ES-I3 (cell line): ENCODE data around the gene ADAMTSL3.

Experiments used
- H3K36me3 ChIP-seq: 2 replicates; pipeline ENCODE4 v1.6.1; 2013; ENCODE audit warnings: mild to moderate bottlenecking, low read length, control low read depth, moderate library complexity; ENCODE audit not compliant: insufficient read depth
- H3K4me1 ChIP-seq: 2 replicates; pipeline ENCODE4 v1.6.1; 2013; ENCODE audit warnings: mild to moderate bottlenecking, control low read depth, low read length; ENCODE audit not compliant: insufficient read depth
- H3K9ac ChIP-seq: 2 replicates; pipeline ENCODE4 v1.6.1; 2013; ENCODE audit warnings: low read depth, mild to moderate bottlenecking, low read length, moderate library complexity
- H3K9me3 ChIP-seq: 2 replicates; pipeline ENCODE4 v1.6.1; 2013; ENCODE audit warnings: mild to moderate bottlenecking, low read length, moderate library complexity; ENCODE audit not compliant: control insufficient read depth, insufficient read depth

ADAMTSL3 gene

DNA sequence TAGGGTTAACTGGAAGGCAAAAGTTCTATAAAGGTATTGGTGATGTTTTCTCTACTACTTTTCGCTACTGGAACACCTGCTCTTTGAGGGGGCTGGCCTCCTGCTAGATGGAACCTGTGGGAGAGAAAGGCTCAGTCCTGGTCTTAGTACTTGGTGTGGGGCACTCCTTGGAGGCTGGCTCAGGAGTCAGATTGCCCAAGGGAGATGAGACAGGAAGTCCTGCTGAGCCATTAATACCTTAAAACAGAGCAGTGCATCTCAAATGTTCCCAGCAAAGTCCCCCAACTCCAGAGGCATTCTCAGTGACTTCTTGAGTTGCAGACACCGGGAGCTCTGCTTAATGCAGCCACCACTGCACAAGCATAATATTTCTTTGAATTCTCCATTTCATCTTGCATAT lies 3.1 kb upstream of the ADAMTSL3 start:
- Histone ChIP-seq H3K9me3 (no peaks in the 10 kb centered on the region), H3K9ac (no peak overlapping the region), H3K4me1 (no peaks in the 10 kb centered on the region; the same call in 1 of the 2 replicates), H3K36me3 (no peaks in the 10 kb centered on the region)

GRCh38 chr15:83651541-83651940 lies 2.4 kb upstream of the ADAMTSL3 start:
- Histone ChIP-seq H3K9ac (no peak overlapping the region), H3K4me1 (no peaks in the 10 kb centered on the region; the same call in 1 of the 2 replicates), H3K9me3 (no peaks in the 10 kb centered on the region), H3K36me3 (no peaks in the 10 kb centered on the region)

DNA sequence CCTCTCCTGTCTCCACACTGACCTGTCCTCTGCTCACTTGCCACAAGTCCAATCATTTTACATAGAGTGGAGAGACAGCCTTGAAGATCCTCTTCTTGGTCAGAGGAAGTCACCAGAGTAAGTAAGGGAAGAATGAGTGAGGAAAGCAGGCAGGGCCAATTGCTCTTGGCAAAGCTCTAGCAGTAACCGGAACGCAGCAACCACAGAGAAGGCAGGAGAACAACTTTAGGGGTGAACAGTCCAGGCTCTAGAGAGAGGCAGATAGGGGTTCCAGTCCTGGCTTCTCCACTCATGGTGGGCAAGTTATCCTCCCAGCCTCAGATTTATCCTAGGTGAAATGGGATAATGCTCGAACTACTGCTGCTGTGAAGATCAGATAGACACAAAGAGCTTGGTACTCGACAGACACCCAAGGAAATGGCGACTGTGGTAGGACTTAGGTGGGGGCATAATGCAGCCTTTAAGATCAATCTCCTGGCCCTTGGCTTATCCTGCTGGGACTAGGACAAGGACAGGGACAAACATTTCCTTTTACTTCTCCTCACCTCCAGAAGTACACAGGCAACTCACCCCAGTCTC lies 1.2 kb upstream of the ADAMTSL3 start:
- H3K4me1 ChIP-seq: no peaks in the 10 kb centered on the region; the same call in 1 of the 2 replicates
- H3K9ac ChIP-seq: peak overlapping the region; percentile 42; the same call in 1 of the 2 replicates
- H3K36me3 ChIP-seq: no peaks in the 10 kb centered on the region
- no peaks in the 10 kb centered on the region for H3K9me3 ChIP-seq

DNA sequence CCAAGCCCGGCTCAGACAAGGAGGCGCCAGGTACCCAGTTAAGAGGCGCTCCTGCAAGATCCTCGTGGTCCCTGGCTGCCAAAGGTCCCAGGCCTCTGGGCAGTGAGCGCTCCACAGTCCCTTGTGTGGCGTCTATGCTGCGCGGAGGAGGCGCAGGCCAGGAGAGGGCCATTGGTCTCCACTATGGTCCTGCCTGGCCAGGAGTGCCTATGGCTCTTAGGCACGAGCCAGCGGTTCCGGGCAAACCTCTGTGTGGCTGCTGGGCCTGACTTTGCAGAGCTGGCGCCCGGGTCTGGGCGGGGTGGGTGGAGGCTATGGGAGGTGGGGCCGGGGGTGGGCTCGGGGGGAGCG lies 660 bp upstream of the ADAMTSL3 start:
- Histone ChIP-seq H3K36me3 (no peaks in the 10 kb centered on the region), H3K4me1 (no peaks in the 10 kb centered on the region; the same call in 1 of the 2 replicates), H3K9ac (peak overlapping the region; percentile 42), H3K9me3 (no peaks in the 10 kb centered on the region)

DNA sequence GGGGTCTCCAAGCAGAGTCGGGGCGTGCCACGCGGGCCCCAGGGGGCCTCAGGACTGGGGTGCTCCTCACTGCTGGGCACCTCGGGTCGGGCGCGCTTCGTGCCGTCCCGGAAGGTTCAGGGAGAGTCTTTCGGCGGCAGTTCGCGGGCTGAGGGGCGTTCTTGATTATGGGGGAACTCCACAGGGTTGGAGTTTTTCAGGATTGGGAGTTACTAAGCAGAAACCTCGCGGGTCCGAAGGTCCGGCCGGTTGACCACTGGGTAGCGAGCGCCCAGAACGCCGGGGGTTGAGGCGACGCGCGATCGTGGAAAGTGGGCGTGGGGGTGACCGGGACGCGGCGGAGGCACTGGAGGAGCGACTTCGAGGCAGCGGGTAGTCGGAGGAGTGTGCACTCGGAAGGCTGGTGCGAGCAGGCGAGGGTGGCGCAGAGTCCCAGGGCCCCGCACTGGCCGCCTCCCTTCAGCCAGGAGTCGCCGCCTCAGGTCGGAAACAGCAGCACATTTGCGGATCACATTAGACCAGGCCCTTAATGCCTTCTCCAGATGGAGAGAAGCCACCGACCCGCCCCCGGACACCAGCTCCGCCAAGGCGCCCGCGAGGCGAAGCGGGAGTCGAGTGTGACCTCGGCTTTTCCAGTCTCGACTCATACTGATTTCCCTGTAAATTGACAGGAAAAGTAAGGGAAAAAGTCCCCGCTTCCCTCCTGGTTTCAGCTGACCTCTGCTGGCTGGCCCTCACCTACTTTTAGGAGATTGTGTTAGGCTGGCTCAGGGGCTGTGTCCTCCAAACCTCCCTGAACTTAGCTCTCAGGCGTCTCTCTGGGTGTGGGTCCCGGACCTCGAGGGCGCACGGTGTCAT lies 685 bp downstream of the ADAMTSL3 start:
- Histone ChIP-seq H3K9me3 (no peaks in the 10 kb centered on the region), H3K9ac (peak overlapping the region; percentile 82), H3K36me3 (no peaks in the 10 kb centered on the region), H3K4me1 (no peaks in the 10 kb centered on the region; the same call in 1 of the 2 replicates)

DNA sequence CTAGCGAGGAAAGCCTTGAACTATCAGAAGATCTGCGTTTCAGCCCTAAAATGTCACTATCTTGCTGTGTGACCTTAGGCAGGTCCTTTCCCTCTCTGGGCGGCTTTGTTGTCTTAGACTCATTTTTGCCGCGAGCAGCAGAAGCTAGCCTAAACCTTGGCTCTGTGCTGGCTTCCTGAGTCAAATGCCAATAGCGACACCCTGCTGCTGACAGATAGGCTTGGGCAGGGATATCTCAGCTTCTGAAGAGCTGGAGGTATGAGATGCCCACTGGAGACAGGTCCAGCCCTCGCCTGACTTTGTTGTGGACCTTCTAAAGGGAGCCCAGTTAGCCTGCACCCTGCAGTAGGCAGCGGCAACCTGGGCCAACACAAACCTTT lies 1.3 kb downstream of the ADAMTSL3 start:
- Histone ChIP-seq H3K36me3 (no peaks in the 10 kb centered on the region), H3K4me1 (no peaks in the 10 kb centered on the region; the same call in 1 of the 2 replicates), H3K9me3 (no peaks in the 10 kb centered on the region), H3K9ac (peak overlapping the region; percentile 82; the same call in 1 of the 2 replicates)

DNA sequence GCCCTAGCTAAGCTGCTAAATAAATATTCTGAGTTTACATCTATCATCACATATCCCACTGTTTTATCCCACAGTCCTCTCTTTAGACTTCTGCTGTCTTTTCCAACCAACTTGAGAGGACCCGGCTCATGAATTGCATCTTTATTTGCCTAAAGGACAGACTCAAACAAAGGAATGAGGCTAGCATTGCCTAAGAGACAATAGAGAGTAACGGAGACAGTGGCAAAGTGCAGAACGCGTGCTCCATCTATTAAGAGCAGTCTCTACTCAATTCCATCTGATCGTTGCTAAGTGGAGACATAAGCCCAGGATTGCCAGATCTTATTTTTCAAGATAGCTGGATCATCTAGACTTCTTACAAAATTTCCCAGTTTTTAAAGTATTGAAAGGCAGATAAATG lies 2.3 kb downstream of the ADAMTSL3 start:
- H3K9ac ChIP-seq: no peak overlapping the region
- no peaks in the 10 kb centered on the region for H3K36me3 ChIP-seq
- no peaks in the 10 kb centered on the region; the same call in 1 of the 2 replicates for H3K4me1 ChIP-seq
- no peaks in the 10 kb centered on the region for H3K9me3 ChIP-seq

- Histone ChIP-seq H3K36me3 (no peaks in the 10 kb centered on the region), H3K9me3 (no peaks in the 10 kb centered on the region), H3K9ac (no peak overlapping the region), H3K4me1 (no peaks in the 10 kb centered on the region; the same call in 1 of the 2 replicates)
These were observed 3.1 kb downstream of the ADAMTSL3 start for GRCh38 chr15:83656943-83657528.

GRCh38 chr15:83657549-83657948 lies 3.6 kb downstream of the ADAMTSL3 start:
- Histone ChIP-seq H3K9ac (no peak overlapping the region), H3K4me1 (no peaks in the 10 kb centered on the region; the same call in 1 of the 2 replicates), H3K9me3 (no peaks in the 10 kb centered on the region), H3K36me3 (no peaks in the 10 kb centered on the region)

DNA sequence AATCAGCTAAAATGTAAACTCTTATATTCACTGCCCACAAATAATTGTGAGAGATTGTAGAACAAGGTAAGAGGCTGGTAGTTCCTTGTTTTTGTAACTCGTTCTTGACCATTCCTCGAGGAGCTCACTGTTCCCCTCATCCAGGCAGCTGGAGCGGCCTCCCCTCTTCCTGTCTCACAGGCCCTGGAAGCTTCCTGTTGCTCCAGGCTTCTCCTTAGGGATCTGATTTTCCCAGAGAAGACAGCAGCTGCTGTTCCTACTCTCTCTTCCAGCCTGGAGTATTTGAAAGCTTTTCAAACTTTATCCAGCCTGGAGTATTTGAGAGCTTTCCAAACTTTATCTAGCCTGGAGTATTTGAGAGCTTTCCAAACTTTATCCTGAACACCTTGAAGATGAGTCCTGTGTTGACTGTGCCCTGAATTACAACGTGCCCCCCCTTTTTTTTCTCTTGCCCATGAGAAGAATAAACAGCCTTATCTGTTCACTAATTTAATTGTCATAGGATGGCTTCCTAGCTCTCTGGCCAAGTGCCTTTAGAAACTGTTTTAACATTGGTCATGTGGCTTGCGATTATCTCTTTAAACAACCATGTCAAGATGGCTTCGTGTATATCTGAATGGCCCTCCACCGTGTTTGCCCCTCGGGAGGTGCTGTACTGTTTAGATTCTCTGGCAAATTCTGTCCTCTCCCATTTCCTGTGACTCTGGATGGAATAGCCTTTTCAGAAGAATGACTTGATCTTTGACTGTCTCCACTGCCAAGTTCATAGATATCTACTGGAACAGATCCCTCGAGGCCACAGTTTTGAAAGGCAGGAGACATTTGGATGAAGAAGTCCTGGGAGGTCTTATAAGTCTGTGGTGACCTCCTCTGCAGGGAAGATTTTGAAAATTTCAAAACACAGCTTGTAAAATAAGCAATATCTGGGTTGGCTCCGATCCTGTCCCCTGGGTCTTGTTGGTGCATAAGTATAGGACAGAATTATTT lies 4.8 kb downstream of the ADAMTSL3 start:
- no peaks in the 10 kb centered on the region for H3K36me3 ChIP-seq
- H3K9ac ChIP-seq: no peak overlapping the region
- no peaks in the 10 kb centered on the region for H3K9me3 ChIP-seq
- no peaks in the 10 kb centered on the region; the same call in 1 of the 2 replicates for H3K4me1 ChIP-seq

DNA sequence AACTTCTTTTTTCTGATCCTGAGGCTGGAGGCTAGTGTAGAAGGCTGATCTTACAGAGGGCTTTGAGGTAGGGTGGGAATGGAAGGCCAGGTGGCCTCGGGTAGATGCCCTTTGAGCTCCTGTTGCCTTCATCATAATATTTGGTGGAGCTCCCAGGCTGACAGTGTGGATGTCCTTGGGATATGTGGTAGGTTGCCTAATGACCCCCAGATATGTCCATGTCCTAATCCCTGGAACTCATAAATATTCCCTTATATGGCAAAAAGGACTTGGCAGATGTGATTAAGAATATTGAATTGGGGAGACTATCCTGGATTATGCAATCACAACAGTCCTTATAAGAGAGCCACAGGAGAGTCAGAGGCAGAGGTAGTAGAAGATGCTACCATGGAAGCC lies 5.5 kb downstream of the ADAMTSL3 start:
- H3K36me3 ChIP-seq: no peaks in the 10 kb centered on the region
- H3K4me1 ChIP-seq: no peaks in the 10 kb centered on the region; the same call in 1 of the 2 replicates
- H3K9me3 ChIP-seq: no peaks in the 10 kb centered on the region
- H3K9ac ChIP-seq: no peak overlapping the region

GRCh38 chr15:83665480-83665879 lies 11.6 kb downstream of the ADAMTSL3 start:
- Histone ChIP-seq H3K4me1 (no peaks in the 10 kb centered on the region), H3K9me3 (no peaks in the 10 kb centered on the region), H3K9ac (no peak overlapping the region), H3K36me3 (no peaks in the 10 kb centered on the region)

DNA sequence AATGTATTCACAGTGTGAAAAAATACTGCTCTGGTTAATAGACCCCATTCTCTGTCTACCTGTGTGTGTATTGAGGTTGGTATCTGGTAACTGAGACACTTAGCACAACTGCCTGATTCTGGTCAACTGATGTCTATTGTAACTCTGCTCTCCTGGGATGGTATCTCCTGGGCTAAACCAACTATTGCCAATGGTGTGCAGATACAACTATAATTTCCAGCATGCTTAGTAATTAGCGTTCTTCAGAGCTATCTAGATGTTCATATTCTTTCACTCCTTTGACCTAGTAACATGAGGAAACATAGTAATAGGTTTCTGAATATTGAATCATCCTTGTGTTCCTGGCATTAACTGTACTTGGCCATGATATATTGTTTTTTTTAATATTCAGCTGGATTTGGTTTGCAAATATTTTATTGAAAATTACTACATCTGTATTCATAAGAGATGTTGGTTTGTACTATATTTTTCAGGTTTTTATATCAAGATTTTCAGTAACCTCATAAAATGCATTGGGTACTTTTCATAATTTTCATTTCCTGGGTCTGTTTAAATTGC lies 16.8 kb downstream of the ADAMTSL3 start:
- no peaks in the 10 kb centered on the region for H3K36me3 ChIP-seq
- H3K9me3 ChIP-seq: no peaks in the 10 kb centered on the region
- H3K9ac ChIP-seq: no peak overlapping the region
- H3K4me1 ChIP-seq: no peaks in the 10 kb centered on the region

DNA sequence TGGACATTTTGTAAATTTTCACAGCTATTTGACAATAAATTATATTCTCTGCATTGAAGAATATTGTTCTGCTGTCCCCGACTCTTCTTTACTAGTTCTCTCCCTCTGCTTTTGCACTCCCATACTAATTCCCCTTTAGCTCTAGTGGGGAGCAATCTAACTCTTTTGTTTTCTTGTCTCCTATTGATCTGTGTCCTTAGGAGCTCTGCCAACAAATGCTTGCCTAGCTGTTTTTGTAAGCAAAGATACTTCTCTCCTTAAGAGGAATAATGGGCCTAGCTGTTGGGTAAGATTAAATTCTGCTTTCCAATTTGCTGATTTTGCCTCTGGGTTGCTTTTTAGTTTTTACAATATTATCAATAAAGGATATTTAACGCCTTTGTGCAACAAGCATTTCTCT lies 17.7 kb downstream of the ADAMTSL3 start:
- no peaks in the 10 kb centered on the region for H3K4me1 ChIP-seq
- H3K36me3 ChIP-seq: no peaks in the 10 kb centered on the region
- H3K9ac ChIP-seq: no peak overlapping the region
- no peaks in the 10 kb centered on the region for H3K9me3 ChIP-seq
